ACHN (cell line): Measurements from ENCODE around the gene ATF6.

Experiments
- DNase-seq: peaks from one replicate; pipeline ENCODE4 v3.0.0-alpha.2; 2015
- in situ Hi-C: cut with HindIII; loops from 2 replicates; pipeline ENCODE4 v1.10.0; 2017; ENCODE audit warnings: low sequenced_read_pairs, low pct_ligation_motif_present, low pct_unique_long_range_greater_than_20kb

The ATF6 gene

DNA sequence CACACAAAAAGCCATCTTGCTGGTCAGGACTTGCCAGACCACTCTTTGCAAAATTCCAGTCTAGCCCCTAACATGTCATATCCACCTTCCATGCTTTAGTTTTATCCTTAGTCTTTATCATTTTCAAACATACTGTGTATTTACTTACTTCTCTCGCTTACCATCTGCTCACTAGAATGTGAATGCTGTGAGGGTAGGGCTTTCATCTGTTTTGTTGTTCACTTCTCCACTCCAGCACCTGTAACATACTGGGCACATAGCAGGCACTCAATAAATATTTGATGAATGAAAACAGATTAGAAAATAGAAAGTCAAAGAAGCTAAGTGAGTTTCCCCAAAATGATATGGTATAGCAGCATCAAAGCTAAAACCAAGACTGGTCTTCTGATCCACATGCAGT is 177.6 kb downstream of the ATF6 start:
- no peak for DNase-seq
- in situ Hi-C loops: no loop called here

DNA sequence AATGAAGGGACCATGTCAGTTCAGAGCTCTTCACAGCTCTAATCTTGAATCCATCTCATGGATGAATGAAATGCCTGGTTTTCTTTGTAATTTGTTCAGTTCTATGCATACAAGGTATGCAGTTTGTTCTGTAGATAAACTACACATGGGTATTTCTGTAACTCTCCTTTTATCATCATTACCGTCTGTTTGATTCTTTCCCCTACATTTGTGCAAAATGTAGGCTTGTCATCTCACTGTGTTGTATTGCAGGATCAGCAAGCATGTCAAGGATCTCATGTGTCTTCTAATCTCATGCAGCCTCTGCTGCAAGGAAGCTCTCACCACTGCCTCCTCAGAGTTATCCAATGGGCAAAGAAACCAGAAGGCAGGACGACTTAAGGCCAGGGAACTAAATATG is 178.3 kb downstream of the ATF6 start:
- in situ Hi-C loops: no loop called here

DNA sequence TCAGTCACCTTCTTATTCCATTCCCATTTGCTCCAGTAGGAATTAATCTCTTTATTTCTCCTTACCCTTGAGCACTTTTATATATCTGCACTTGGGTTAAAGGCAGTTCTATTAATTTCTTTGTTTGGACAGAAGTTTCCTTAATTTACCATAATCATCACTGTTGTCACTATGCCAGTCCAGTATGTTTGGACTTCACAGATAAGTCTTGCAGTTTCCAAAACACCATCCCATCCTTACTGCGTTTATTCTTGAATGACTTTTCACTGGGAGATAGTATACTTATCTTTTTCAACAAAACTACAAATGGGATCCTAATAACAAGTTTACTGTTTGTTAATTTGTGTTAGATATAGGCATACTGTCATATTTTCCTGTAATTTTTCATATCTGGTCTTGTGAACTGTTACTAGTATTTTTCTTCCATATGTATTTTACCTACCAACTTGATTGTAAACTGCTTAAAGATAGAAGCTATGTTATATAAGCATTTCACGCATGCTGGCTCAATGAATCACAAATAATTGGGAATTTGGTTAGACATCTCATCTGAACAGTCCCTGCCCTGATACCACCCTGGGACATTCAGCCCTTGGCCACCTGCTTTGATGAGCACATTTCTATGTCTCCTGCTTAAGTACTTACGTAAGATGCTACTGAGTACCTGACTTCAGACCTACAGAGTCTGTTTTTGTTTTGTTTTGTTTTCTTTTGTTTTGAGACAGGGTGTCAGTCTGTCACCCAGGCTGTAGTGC is 179.4 kb downstream of the ATF6 start:
- in situ Hi-C loops: no loop called here
- no peak for DNase-seq

More for the DNA sequence above, 178.3 kb downstream of the ATF6 start:
- DNase-seq: no peak

DNA sequence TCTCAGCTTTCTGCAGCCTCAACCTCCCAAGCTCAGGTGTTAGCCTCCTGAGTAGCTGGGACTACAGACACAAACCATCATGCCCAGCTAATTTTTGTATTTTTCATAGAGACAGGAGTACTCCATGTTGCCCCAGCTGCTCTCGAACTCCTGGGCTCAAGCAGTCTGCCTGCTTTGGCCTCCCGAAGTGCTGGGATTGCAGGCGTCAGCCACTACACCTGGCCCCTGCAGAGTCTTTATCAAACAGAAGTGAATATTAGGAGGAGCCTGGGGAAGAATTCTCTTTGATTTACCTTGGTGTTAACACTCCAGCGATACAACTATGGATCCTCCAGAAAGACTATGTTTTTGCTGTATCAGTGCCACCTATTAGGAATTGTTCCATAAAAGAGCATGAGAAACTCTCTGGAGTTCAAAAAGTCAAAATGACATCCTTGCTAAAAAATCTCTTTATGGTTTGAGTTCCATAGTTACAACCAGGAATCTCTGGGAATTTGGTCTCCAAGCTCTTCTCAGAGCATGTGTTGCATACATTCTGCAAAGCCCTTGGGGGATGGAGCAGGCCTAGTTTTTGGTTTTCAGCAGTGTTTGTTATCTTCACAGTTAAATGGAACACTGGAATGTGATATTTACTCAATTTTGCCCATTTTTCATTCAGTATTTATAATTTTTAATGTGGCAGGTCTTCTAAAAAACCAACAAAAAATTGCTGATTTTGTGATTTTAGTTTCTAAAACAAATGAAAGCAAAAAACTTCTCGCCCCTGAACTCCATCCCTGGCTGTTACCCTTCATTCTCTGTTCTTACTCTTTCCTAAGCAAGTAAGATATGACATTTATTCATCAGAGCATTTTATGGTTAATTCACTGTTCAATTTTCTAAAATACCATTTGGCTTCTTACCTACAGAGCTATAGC is 180.2 kb downstream of the ATF6 start:
- no peak for DNase-seq
- in situ Hi-C loops: no loop called here

DNA sequence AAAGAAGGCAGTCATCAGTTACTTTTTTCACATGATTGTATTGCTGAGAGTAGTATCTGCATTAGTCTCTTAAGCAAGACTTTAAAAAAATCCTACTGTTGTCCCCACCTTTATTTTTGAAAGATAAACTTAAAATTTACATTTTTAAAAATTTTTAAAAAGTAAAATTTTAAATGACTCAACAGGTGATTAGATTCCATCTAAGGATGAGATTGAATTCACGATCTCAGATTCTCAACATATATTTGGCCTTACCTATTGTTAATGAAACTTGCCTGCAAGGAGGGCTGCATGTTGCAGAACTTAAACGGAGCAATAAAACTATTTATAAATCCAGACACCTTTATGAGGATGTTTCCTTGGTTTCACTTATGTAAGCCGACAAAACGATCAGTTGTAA is 182.3 kb downstream of the ATF6 start:
- in situ Hi-C loops: no loop called here
- DNase-seq: no peak

DNA sequence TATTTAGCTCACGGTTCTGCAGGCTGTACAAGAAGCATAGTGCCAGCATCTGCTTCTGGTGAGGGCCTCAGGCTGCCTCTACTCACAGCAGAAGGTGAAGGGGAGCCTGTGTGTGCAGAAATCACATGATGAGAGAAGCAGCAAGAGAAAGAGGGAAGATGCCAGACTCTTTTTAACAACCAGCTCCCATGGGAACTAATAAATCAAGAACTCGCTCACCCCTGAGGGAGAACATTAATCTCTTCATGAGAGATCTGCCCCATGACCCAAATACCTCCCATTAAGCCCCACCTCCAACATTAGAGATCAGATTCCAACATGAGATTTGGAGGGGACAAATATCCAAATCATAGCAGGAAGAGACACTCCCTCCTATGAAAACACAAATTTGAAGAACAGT is 183.4 kb downstream of the ATF6 start:
- in situ Hi-C loops: no loop called here
- no peak for DNase-seq

DNA sequence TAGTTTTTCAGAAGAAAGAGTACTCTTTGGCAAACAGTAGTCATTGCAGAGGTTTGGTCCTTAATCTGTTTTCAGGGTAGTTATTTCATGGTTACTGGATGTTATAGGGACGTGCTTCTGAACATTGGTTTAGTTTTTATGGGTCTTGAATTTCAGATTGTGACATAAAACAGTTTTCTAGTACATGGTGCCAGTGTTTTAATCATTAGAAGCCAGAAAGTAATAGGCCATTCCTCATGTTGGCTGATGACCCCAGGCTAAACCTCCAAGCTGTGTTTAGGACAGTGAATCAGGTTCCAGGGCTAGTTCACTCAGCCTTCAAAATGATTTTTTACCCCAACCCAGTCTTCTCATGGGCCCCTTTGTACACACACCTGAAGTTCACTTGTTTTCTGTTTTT is 184.3 kb downstream of the ATF6 start:
- DNase-seq: no peak
- in situ Hi-C loops: no loop called here

DNA sequence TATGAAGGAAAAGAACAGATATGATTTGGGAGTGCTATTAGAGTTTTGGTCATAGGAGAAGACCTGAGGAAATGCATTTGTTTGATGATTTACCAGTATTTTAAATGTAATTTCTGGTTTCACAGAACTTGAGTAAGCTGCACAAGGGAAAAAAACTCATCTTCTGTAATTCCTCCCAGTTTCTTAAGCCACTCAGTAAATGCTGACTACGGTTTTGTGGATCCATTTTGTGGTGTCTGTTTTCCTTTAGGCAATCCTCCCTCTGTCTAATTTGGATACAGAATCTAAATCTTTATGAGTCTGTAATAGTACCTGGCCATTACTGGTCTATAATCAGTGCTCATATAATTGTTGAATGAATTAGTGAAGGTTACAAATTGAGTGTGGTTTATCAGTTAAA is 185.5 kb downstream of the ATF6 start:
- in situ Hi-C loops: no loop called here
- no peak for DNase-seq

DNA sequence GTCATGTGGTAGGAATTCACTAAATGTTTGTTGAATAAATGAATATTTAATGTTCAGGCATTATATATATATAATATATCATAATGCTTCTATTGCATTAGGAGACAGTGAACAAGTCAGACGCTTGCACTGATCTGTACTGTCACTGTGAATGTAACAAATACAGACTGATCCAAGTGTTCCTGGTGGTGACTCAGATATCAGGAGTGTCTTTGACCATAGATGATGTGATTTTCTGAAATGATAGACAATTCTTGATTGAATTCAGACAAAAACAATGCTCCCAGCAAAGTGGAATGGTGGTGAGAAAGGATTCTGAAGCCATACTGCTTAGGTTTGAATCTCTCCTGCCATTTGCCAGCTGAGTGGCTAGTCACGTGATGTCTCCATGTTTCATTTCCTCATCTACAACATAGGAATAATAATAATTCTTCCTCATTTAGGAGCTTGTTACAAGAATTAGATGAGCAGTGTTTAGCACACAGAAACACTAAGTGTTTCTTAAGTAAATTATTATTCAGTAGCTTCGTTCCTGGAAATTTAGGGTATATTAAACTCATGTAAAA is 186.6 kb downstream of the ATF6 start:
- in situ Hi-C loops: no loop called here
- DNase-seq: no peak

DNA sequence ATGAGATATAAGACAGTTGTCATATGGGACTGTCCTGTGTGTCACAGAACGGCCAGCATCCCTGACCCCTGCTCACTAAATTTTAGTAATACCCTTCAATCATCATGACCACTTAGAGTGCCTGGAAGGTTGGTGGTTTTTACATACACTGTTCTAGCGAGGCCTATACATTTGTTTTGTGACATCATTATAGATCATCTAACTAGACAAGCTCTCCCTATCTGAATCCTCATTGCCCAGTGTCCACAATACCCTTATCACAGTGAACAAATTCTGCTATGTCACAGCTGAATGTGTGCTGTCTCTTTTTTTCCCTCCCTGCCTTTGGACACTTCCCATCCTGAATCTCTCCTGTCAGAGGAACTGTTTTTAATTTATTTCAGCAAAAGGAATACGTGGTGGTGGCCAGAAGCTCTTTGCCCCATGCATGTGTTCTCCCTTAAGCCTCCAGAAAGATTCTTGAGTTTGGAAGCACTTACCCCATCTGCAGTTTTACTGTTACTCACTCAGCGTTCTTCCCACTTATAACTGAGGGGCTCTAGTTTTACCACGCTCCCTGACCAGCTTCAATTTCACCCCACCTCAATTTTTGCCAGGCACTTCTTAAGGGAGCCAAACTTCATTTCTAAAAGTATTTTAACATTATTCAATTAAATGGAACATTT is 187.3 kb downstream of the ATF6 start:
- DNase-seq: no peak
- in situ Hi-C loops: no loop called here

DNA sequence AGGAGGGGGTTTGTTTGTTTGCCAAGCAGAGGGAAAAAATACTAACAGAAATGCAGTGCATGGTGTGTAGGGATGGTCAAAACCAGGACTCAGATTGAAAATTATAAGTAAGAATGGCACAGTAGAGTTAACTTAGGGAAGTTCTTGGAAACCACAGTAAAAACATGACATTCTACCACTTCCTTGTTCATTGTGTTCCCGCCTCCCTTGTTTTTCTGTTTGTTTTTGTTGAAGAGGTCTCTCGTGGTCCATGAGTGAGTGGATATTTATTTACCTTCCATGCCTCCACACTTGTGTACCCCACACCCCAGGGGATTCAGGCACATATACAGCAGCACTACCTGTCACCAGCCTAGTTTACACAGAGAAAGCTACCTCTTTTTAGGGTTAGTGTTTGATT is 187.9 kb downstream of the ATF6 start:
- no peak for DNase-seq
- in situ Hi-C loops: no loop called here

DNA sequence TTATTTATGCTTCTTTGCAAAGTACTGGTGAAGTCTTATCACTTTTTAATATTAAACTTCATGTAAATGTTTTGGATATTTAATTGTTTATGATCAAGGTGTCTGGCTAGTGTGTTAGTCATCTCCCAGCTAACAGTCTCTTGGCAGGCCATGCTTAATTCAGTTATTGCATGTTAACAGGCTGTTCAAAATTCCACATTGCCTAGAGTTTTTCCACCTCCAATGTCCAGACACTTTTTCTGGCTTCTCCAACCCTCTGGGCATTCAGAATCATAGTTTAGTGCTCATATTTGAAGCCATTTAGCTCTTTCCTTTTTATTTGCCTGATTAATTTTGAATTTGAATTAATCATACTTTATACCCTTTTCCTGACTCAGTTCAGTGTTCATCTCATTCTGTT is 188.3 kb downstream of the ATF6 start:
- in situ Hi-C loops: no loop called here
- DNase-seq: no peak

DNA sequence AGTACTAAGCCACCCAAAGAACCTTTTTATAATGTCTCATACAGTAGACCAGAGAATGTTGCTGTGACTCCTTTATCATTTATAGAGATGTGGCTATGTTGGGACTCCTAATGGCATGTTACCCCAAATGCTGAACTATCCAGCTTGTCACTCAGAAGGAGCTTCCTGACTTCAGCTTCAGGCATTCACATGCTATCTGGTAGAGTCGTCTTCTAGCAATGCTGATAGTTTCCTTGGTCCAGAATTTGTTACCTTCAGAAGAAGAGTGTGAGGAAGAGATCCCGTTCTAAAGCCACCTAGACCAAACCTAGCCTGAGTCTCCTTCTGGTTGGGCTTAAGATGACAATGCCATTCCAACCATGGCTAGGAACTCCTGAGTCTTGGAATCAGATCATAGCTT is 189.5 kb downstream of the ATF6 start:
- DNase-seq: no peak
- in situ Hi-C loops: no loop called here

DNA sequence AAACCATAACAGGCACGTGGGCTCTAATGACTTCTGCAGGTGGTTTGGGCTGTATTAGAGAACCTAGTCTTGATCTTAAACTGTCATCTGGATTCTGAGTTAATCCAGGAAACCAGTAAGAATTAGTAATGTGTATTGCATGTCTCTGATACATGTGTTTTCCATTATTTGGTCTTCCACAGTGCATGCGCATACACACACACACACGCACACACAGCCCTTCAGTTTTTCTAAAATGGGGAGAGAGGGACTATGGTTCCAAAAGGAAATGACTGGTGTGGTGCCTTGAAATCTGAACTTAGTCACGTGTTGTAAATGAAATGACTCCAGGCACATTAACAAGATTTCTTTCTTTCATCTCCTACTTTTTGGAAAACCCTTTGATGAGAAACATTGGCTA is 190.0 kb downstream of the ATF6 start:
- DNase-seq: no peak
- in situ Hi-C loops: no loop called here

DNA sequence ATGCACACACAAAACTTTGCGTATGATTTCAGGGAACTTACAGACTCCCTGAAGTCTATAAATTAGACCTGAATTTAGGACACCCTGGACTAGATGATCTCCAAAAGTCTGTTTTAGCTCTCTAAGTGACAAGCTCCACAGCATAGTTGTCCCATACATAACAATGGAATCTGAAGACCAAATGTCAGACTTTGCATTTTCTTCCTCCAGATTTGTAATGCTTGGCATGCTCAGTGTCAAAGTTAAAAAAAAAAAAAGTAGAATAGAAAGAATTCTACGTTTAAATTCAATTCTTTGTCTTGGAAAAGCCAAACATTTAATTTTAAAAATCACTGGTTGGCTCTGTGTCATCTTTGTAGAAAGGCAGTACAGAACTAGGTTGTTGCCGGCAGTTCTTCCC is 190.8 kb downstream of the ATF6 start:
- in situ Hi-C loops: no loop called here
- DNase-seq: no peak

DNA sequence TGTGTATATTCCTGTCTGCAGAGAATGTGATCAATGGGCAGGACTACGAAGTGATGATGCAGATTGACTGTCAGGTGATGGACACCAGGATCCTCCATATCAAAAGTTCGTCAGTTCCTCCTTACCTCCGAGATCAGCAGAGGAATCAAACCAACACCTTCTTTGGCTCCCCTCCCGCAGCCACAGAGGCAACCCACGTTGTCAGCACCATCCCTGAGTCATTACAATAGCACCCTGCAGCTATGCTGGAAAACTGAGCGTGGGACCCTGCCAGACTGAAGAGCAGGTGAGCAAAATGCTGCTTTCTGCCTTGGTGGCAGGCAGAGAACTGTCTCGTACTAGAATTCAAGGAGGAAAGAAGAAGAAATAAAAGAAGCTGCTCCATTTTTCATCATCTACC is 192.3 kb downstream of the ATF6 start:
- in situ Hi-C loops: no loop called here
- DNase-seq: no peak

DNA sequence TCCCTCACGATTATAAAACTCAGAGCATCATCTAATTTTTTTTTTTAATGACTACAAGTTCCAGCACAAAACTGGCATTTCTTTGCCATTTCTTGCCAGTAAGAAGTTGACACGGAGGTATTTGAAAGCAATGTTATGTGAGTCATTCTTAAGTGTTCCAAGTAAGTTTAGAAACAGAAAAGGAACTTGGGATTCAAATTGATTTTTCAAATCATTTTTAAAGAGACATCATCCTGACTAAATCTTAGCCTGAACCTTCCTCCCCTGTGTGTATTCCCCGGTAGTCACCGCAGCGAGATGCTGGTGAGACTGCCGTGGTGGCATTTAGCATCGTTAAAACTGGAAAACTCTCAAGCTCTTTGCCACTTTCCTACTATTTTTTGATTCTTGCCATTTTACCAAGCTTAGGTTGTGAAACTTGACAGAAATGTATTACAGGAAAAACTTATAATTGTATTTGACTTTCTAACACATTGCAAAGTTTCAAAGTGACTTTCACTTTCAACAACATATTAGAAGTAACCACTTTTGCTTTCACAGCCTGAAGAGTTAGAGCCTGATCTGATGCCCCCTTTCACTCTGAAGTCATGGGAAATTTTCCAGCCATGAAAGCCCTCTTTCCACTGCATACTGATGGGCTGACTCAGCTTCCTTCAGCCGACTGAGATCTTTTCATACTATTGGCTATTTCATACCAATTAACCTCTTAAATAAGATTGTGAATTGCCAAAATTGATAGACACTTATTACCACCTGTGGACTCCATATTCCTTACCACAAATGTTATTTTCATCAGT is 196.2 kb downstream of the ATF6 start:
- in situ Hi-C loops: no loop called here
- peak; percentile 91 for DNase-seq

DNA sequence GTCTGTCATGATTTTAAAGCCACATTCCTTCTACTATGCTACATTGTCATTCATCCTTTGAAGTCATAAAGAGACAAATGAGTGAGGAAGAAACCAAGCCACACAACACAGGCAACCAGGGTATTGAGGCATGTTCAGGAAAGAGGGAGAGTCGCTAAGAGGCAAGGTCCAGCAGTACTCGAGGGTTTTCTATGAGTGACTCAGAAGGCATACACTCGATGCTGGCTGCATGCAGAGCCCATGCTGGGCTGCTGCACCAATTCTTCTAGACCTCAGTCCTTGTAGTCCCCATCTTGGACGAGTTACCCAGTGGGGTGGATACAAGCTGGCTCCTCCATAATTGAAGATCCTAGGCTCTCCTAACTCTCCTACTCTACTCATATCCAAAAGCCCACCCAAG is 199.9 kb downstream of the ATF6 start:
- no peak for DNase-seq

More for the DNA sequence above, 199.9 kb downstream of the ATF6 start:
- in situ Hi-C loops: no loop called here
